ENCODE data around the gene NAP1L3.

Gene NAP1L3, protein sequence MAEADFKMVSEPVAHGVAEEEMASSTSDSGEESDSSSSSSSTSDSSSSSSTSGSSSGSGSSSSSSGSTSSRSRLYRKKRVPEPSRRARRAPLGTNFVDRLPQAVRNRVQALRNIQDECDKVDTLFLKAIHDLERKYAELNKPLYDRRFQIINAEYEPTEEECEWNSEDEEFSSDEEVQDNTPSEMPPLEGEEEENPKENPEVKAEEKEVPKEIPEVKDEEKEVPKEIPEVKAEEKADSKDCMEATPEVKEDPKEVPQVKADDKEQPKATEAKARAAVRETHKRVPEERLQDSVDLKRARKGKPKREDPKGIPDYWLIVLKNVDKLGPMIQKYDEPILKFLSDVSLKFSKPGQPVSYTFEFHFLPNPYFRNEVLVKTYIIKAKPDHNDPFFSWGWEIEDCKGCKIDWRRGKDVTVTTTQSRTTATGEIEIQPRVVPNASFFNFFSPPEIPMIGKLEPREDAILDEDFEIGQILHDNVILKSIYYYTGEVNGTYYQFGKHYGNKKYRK

GRCh38 chrX:93673056-93673868 is at the start of gene NAP1L3:
TSS of gene NAP1L3 (minus strand) at chrX:93673578. CDS start at chrX:93673304, 274 bp downstream.
- DNase-seq = no peak

GRCh38 chrX:93711076-93711475 is 37.7 kb upstream of the NAP1L3 start:
- no peak for DNase-seq

DNA sequence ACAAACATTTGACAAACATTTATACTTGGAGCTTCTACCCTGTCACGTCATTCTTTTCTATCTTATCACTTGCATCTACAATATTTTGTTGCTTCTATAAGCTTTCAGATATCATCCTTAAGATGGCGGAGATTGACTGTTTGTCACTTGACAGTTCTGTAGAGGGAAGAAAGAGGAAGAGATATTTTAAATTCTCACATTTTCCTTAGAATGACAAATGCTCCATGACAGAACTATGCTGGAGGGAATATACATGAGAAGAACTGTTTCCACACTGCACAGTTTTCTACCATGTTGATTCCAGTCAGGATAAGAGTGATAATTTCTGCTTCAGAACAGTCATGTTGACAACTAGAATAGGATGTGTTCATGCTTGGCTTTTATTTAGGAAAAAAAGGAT is 30.3 kb upstream of the NAP1L3 start:
- DNase-seq = no peak

GRCh38 chrX:93695981-93696380 is 22.6 kb upstream of the NAP1L3 start:
- DNase-seq = no peak

DNA sequence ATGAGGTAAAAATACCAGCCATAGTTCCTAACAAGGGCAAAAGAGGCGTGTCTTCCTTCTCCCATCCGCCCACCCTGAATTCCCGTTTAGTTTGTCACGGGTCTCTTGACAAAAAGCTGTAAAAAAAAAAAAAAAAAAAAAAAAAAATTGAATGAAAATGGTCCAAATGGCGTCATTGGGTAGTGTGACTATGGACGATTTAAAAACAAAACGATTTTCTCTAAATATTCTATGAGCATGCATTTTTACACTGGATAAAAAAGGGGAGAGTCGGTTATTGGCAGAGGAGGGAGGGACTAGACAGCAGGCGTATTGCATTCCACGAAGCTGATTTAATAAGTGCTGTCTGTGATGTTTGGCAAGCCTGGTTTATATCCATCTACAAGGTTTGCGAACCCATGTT is 492 bp upstream of the NAP1L3 start, which contains the start of gene FAM133A:
Gene FAM133A, plus strand, starts transcription at position 338 of the 403 bp plus-strand sequence. CDS start 35,214 bp downstream, outside the sequence.
- no peak for DNase-seq

- DNase-seq = no peak
Measured at GRCh38 chrX:93660575-93660974, 12.8 kb downstream of the NAP1L3 start.

GRCh38 chrX:93649381-93649780 is 24.0 kb downstream of the NAP1L3 start:
- no peak for DNase-seq

GRCh38 chrX:93637591-93637990 is 35.8 kb downstream of the NAP1L3 start:
- no peak for DNase-seq

Data from Kasumi-1 (cell line).